HCT116 (cell line): Measurements from ENCODE around the gene CHDH. TPM values are rescaled to one million over a fixed set of nuclear protein-coding genes. Genes with fewer than 3 reads are reported as not detected.

Source experiments
- ATAC-seq: fragments of 200-7000 bp; cut with Tn5 transposase; 2 replicates; pipeline ENCODE4 v1.9.1; 2020; ENCODE audit warnings: mild to moderate bottlenecking, moderate library complexity
- BruUV-seq: library from RNA; stranded (reverse); fragments of 400-500 nt; replicated peaks from 2 replicates; lab custom pipeline; 2021; lab: Mats Ljungman, UMichigan
- CTCF ChIA-PET: fragments of 300-600 bp; sonication (Branson Sonifier 250); formaldehyde crosslinking; loops from one replicate; lab custom pipeline; 2021; ENCODE audit warnings: antibody characterized with exemption; lab: Charles Lee
- POLR2A ChIA-PET: fragments of 300-600, 350-600 bp; sonication (Branson Sonifier 250); formaldehyde crosslinking; loops from one replicate; lab custom pipeline; 2021; ENCODE audit warnings: antibody characterized with exemption; lab: Charles Lee
- RAD21 ChIA-PET, 2 experiments: fragments of 300-600 bp; sonication (Branson Sonifier 250); formaldehyde crosslinking; loops; one replicate each; lab custom pipeline; 2023; ENCODE audit warnings: low total read pairs in 2 of 2; ENCODE audit not compliant: uncharacterized antibody in 2 of 2, unreplicated experiment in 2 of 2, low non-redundant PET in 1 of 2; lab: Charles Lee
- DNase-seq: peaks from one replicate; pipeline ENCODE4 v3.0.0-alpha.2; 2010; ENCODE audit warnings: low read depth, low spot score
- H2AFZ ChIP-seq: fragments of 200-600 bp; shearing (Covaris generic), sonication (generic); 2 replicates; pipeline ENCODE4 v1.6.1; 2017; ENCODE audit warnings: low read depth, mixed run types, mixed read lengths, antibody characterized with exemption, low read length; ENCODE audit not compliant: poor library complexity, severe bottlenecking
- H3K27ac ChIP-seq: 2 replicates; pipeline ENCODE4 v1.5.1; 2012; ENCODE audit warnings: low read depth, low read length
- H3K27me3 ChIP-seq: fragments of 200-600 bp; sonication (generic); 2 replicates; pipeline ENCODE4 v1.6.1; 2016; ENCODE audit warnings: mixed run types, low read length, mixed read lengths; ENCODE audit not compliant: insufficient read depth
- H3K36me3 ChIP-seq, 2 experiments: fragments of 200-500 bp in 1 of 2; fragments of 200-600 bp in 1 of 2; sonication (Bioruptor generic) in 1 of 2; sonication (generic) in 1 of 2; 2 replicates each; pipeline versions ENCODE4 v1.5.1 to v1.6.1; 2014 to 2016; ENCODE audit warnings: low read length in 2 of 2, inconsistent platforms in 1 of 2, mixed read lengths in 1 of 2, mixed run types in 1 of 2; ENCODE audit not compliant: insufficient read depth in 2 of 2, control insufficient read depth in 1 of 2
- H3K4me1 ChIP-seq, 2 experiments: fragments of 200-600 bp in 1 of 2; sonication (generic) in 1 of 2; 2 replicates each; pipeline versions ENCODE4 v1.5.1 to v1.6.1; 2012 to 2017; ENCODE audit warnings: low read length in 2 of 2, inconsistent platforms in 1 of 2, mild to moderate bottlenecking in 1 of 2, mixed read lengths in 1 of 2, mixed run types in 1 of 2, moderate library complexity in 1 of 2; ENCODE audit not compliant: insufficient read depth in 2 of 2, control insufficient read depth in 1 of 2
- H3K4me2 ChIP-seq: fragments of 200-600 bp; sonication (generic); 2 replicates; pipeline ENCODE4 v1.6.1; 2017; ENCODE audit warnings: mixed run types, low read length, mixed read lengths
- H3K4me3 ChIP-seq, 2 experiments: fragments of 200-600 bp in 1 of 2; sonication (generic) in 1 of 2; replicated peaks in 1 of 2; 2 replicates each; pipeline ENCODE4 v1.5.1; 2011 to 2016; ENCODE audit warnings: low read length in 2 of 2, control low read depth in 1 of 2, low read depth in 1 of 2, mild to moderate bottlenecking in 1 of 2, mixed read lengths in 1 of 2, mixed run types in 1 of 2
- H3K79me2 ChIP-seq: fragments of 200-600 bp; sonication (generic); 2 replicates; pipeline ENCODE4 v1.6.1; 2017; ENCODE audit warnings: mild to moderate bottlenecking, mixed run types, low read length, moderate library complexity, mixed read lengths; ENCODE audit not compliant: insufficient read depth
- H3K9ac ChIP-seq: fragments of 200-600 bp; sonication (generic); 2 replicates; pipeline ENCODE4 v1.6.1; 2016; ENCODE audit warnings: low read length, mixed read lengths
- H3K9me2 ChIP-seq: fragments of 200-600 bp; sonication (generic), shearing (Covaris generic); 2 replicates; pipeline ENCODE4 v1.6.1; 2017; ENCODE audit warnings: mixed run types, mild to moderate bottlenecking, moderate library complexity; ENCODE audit not compliant: insufficient read depth
- H3K9me3 ChIP-seq, 2 experiments: fragments of 200-500 bp in 1 of 2; fragments of 200-600 bp in 1 of 2; sonication (Bioruptor generic) in 1 of 2; sonication (generic) in 1 of 2; 2 replicates each; pipeline ENCODE4 v1.6.1; 2014 to 2017; ENCODE audit warnings: low read length in 2 of 2, mixed read lengths in 2 of 2, inconsistent platforms in 1 of 2, low read depth in 1 of 2, mild to moderate bottlenecking in 1 of 2, mixed run types in 1 of 2, moderate library complexity in 1 of 2; ENCODE audit not compliant: control insufficient read depth in 1 of 2, insufficient read depth in 1 of 2
- H4K20me1 ChIP-seq: fragments of 200-600 bp; sonication (generic), shearing (Covaris generic); 2 replicates; pipeline ENCODE4 v1.6.1; 2017; ENCODE audit warnings: mixed run types, mild to moderate bottlenecking, moderate library complexity; ENCODE audit not compliant: insufficient read depth
- CBX3 ChIP-seq: IDR thresholded peaks from 2 replicates; pipeline ENCODE4 v1.6.1; 2012; ENCODE audit warnings: low read depth
- CEBPB ChIP-seq: IDR thresholded peaks from 2 replicates; pipeline ENCODE4 v1.6.1; 2012; ENCODE audit warnings: low read depth
- EGR1 ChIP-seq: IDR thresholded peaks from 2 replicates; pipeline ENCODE4 v1.6.1; 2012; ENCODE audit warnings: low read depth
- ELF1 ChIP-seq: IDR thresholded peaks from 2 replicates; pipeline ENCODE4 v1.6.1; 2012; ENCODE audit warnings: low read depth, borderline replicate concordance
- POLR2A ChIP-seq: IDR thresholded peaks from 2 replicates; pipeline ENCODE4 v1.7.0; 2011; ENCODE audit warnings: borderline replicate concordance; ENCODE audit not compliant: insufficient read depth, insufficient read length; ENCODE audit errors: extremely low read depth
- RAD21 ChIP-seq: IDR thresholded peaks from 2 replicates; pipeline ENCODE4 v1.6.1; 2012; ENCODE audit warnings: low read depth, mild to moderate bottlenecking
- SIN3A ChIP-seq: IDR thresholded peaks from 2 replicates; pipeline ENCODE4 v1.6.1; 2012; ENCODE audit warnings: low read depth
- SRF ChIP-seq: IDR thresholded peaks from 2 replicates; pipeline ENCODE4 v1.6.1; 2012; ENCODE audit warnings: low read depth
- TCF7L2 ChIP-seq: IDR thresholded peaks from 2 replicates; pipeline ENCODE4 v1.7.0; 2011; ENCODE audit warnings: borderline replicate concordance, inconsistent platforms; ENCODE audit not compliant: insufficient read depth, insufficient read length; ENCODE audit errors: extremely low read depth
- intact Hi-C: fragments of 100-400 bp; cut with micrococcal nuclease; formaldehyde crosslinking; loops from 2 replicates; pipeline ENCODE4 v1.10.0; 2022
- total RNA-seq: library from RNA; stranded (reverse); gene quantifications from one replicate; pipeline ENCODE4 v1.2.1, GENCODE V29; 2021; ENCODE audit not compliant: unreplicated experiment
- TF ChIP-seq, protein P1 (sequence below): IDR thresholded peaks from 2 replicates; pipeline ENCODE4 v1.6.1; 2011; ENCODE audit warnings: mild to moderate bottlenecking, low read length, moderate library complexity; ENCODE audit not compliant: insufficient replicate concordance; ENCODE audit errors: extremely low read depth
- TF ChIP-seq, protein P2 (sequence below): IDR thresholded peaks from 2 replicates; pipeline ENCODE4 v1.6.1; 2012
- TF ChIP-seq, protein P3 (sequence below), 3 experiments: fragments of 200-600 bp in 1 of 3; sonication (generic) in 1 of 3; IDR thresholded peaks in 2 of 3; conservative IDR thresholded peaks in 1 of 3; 2 replicates each; pipeline ENCODE4 v1.5.1; 2012 to 2017; ENCODE audit warnings: low read depth in 2 of 3, low read length in 2 of 3, antibody characterized with exemption in 1 of 3, borderline replicate concordance in 1 of 3, control low read depth in 1 of 3, mild to moderate bottlenecking in 1 of 3, mixed read lengths in 1 of 3, mixed run types in 1 of 3, moderate library complexity in 1 of 3; ENCODE audit not compliant: insufficient read depth in 1 of 3
- TF ChIP-seq, protein P4 (sequence below): IDR thresholded peaks from 2 replicates; pipeline ENCODE4 v1.6.1; 2012; ENCODE audit warnings: low read depth
- TF ChIP-seq, protein P5 (sequence below): IDR thresholded peaks from 2 replicates; pipeline ENCODE4 v1.6.1; 2012

CHDH gene
- total RNA-seq, 1 experiment from 2014 or later, result 10.8 TPM

DNA sequence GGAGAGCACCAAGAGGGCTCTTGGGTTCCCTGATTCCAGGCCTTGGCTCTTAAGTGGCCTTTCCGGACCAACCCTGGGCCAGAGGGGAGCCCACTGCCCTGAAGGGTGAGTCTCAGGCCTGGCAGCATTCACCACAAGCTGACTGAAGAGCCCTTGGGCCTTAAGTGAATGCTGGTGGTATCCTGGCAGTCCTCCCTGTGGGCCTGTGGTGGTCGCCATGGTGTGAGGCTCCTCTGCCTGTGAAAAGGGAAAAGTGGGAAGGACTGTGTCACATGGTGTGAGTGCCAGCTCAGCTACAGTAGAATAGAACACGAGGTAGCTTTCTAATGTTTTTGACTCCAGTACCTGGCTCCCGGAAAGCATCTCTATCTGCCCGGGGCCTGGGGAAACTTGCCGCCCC lies 15.3 kb downstream of the CHDH start (continued):
- TF ChIP-seq, protein P1, sequence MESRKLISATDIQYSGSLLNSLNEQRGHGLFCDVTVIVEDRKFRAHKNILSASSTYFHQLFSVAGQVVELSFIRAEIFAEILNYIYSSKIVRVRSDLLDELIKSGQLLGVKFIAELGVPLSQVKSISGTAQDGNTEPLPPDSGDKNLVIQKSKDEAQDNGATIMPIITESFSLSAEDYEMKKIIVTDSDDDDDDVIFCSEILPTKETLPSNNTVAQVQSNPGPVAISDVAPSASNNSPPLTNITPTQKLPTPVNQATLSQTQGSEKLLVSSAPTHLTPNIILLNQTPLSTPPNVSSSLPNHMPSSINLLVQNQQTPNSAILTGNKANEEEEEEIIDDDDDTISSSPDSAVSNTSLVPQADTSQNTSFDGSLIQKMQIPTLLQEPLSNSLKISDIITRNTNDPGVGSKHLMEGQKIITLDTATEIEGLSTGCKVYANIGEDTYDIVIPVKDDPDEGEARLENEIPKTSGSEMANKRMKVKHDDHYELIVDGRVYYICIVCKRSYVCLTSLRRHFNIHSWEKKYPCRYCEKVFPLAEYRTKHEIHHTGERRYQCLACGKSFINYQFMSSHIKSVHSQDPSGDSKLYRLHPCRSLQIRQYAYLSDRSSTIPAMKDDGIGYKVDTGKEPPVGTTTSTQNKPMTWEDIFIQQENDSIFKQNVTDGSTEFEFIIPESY, result no peak
- TF ChIP-seq, all 23 proteins: peak for 0

DNA sequence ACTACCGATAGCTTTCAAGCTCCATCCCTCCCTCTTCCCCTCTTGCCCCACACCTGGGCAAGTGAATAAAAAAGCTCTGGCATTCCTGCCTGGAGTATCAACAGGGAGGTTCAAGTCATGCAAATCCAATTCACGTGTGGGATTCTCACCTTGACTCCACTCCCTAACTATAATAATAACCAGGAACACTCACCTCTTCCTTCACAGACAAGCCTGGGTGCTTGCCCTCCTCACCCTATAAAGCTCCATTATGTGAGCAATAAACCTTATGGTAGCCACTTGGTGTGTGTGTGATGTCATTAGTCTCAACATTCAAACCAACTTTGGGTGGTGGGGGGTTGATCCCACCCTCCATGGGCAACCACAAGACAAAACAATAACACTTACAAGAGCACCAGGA lies 16.6 kb downstream of the CHDH start:
- TF ChIP-seq, protein P2, sequence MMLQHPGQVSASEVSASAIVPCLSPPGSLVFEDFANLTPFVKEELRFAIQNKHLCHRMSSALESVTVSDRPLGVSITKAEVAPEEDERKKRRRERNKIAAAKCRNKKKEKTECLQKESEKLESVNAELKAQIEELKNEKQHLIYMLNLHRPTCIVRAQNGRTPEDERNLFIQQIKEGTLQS, result no peak
- TF ChIP-seq SRF, result no peak
- no peak for TF ChIP-seq SIN3A
- TF ChIP-seq CEBPB, result no peak
- TF ChIP-seq RAD21, result no peak
- TF ChIP-seq, protein P3, sequence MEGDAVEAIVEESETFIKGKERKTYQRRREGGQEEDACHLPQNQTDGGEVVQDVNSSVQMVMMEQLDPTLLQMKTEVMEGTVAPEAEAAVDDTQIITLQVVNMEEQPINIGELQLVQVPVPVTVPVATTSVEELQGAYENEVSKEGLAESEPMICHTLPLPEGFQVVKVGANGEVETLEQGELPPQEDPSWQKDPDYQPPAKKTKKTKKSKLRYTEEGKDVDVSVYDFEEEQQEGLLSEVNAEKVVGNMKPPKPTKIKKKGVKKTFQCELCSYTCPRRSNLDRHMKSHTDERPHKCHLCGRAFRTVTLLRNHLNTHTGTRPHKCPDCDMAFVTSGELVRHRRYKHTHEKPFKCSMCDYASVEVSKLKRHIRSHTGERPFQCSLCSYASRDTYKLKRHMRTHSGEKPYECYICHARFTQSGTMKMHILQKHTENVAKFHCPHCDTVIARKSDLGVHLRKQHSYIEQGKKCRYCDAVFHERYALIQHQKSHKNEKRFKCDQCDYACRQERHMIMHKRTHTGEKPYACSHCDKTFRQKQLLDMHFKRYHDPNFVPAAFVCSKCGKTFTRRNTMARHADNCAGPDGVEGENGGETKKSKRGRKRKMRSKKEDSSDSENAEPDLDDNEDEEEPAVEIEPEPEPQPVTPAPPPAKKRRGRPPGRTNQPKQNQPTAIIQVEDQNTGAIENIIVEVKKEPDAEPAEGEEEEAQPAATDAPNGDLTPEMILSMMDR (IDR thresholded peaks at IDR 0.05 in 2 of 3, conservative IDR thresholded peaks at IDR 0.05 in 1 of 3; ENCODE audit: borderline replicate concordance in 1 of 3, insufficient read depth in 1 of 3, low read depth in 2 of 3, low read length in 2 of 3), result no peak
- no peak for TF ChIP-seq TCF7L2
- TF ChIP-seq POLR2A, result no peak
- no peak for TF ChIP-seq ELF1
- no peak for TF ChIP-seq EGR1
- TF ChIP-seq, protein P4, sequence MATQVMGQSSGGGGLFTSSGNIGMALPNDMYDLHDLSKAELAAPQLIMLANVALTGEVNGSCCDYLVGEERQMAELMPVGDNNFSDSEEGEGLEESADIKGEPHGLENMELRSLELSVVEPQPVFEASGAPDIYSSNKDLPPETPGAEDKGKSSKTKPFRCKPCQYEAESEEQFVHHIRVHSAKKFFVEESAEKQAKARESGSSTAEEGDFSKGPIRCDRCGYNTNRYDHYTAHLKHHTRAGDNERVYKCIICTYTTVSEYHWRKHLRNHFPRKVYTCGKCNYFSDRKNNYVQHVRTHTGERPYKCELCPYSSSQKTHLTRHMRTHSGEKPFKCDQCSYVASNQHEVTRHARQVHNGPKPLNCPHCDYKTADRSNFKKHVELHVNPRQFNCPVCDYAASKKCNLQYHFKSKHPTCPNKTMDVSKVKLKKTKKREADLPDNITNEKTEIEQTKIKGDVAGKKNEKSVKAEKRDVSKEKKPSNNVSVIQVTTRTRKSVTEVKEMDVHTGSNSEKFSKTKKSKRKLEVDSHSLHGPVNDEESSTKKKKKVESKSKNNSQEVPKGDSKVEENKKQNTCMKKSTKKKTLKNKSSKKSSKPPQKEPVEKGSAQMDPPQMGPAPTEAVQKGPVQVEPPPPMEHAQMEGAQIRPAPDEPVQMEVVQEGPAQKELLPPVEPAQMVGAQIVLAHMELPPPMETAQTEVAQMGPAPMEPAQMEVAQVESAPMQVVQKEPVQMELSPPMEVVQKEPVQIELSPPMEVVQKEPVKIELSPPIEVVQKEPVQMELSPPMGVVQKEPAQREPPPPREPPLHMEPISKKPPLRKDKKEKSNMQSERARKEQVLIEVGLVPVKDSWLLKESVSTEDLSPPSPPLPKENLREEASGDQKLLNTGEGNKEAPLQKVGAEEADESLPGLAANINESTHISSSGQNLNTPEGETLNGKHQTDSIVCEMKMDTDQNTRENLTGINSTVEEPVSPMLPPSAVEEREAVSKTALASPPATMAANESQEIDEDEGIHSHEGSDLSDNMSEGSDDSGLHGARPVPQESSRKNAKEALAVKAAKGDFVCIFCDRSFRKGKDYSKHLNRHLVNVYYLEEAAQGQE, result no peak
- TF ChIP-seq, protein P5, sequence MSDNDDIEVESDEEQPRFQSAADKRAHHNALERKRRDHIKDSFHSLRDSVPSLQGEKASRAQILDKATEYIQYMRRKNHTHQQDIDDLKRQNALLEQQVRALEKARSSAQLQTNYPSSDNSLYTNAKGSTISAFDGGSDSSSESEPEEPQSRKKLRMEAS, result no peak
- no peak for TF ChIP-seq CBX3
- TF ChIP-seq, all 23 proteins: peak for 0
- no peak overlapping the region for H3K4me2 ChIP-seq
- H3K36me3 ChIP-seq, result peaks cover 0 to 2% of the 10 kb centered on the region in 2 experiments; a peak in 1 of 4 replicates
- CTCF ChIA-PET, result no interaction called here
- H3K27ac ChIP-seq, result no peak overlapping the region
- POLR2A ChIA-PET, result interaction anchor here (1.0 kb wide), 1 partner anchor 16 kb away, joined by 4 read pairs; no protein-coding TSS in a partner anchor
- H2AFZ ChIP-seq, result no peak overlapping the region
- ATAC-seq (no peak), DNase-seq (no peak)
- H3K9me3 ChIP-seq, result no peaks in the 10 kb centered on the region
- RAD21 ChIA-PET, result no interaction called here
- no peaks in the 10 kb centered on the region for H3K9me2 ChIP-seq
- BruUV-seq, result no TSS peak
- no peaks in the 10 kb centered on the region for H4K20me1 ChIP-seq
- H3K4me3 ChIP-seq, result no peak overlapping the region
- intact Hi-C loops, result no loop called here
- no peaks in the 10 kb centered on the region for H3K79me2 ChIP-seq
- H3K27me3 ChIP-seq, result no peaks in the 10 kb centered on the region
- no peaks in the 10 kb centered on the region for H3K4me1 ChIP-seq
- no peak overlapping the region for H3K9ac ChIP-seq
